ENCODE measurements around the gene VANGL1.

Gene VANGL1

DNA sequence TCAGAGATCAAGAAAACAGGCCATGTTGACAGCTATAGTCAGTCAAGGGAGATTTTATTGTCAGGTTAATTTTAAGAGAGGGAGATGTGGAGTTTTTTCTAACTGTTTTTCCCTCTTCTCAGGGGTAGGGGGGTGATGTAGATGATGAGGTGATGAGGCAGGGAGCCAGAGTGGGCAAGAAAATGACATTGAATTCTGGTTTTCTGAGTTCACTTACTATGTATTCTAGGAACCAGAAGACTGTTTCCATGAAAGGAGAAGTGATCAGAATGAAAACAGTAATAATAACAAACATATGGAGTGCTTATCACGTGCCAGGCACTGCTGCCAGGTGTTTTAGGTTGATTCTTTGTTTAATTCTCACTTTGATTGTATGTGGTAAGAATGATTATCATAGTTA, 86.6 kb downstream of the VANGL1 start:
- TF ChIP-seq, protein P1, sequence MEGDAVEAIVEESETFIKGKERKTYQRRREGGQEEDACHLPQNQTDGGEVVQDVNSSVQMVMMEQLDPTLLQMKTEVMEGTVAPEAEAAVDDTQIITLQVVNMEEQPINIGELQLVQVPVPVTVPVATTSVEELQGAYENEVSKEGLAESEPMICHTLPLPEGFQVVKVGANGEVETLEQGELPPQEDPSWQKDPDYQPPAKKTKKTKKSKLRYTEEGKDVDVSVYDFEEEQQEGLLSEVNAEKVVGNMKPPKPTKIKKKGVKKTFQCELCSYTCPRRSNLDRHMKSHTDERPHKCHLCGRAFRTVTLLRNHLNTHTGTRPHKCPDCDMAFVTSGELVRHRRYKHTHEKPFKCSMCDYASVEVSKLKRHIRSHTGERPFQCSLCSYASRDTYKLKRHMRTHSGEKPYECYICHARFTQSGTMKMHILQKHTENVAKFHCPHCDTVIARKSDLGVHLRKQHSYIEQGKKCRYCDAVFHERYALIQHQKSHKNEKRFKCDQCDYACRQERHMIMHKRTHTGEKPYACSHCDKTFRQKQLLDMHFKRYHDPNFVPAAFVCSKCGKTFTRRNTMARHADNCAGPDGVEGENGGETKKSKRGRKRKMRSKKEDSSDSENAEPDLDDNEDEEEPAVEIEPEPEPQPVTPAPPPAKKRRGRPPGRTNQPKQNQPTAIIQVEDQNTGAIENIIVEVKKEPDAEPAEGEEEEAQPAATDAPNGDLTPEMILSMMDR (conservative IDR thresholded peaks at IDR 0.05; ENCODE audit: low read depth, low read length), result no peak
- Histone ChIP-seq H3K27ac (no peak overlapping the region), H3K4me1 (ENCODE audit: low read depth, poor library complexity, severe bottlenecking) (no peaks in the 10 kb centered on the region), H3K9ac (no peak overlapping the region), H4K20me1 (ENCODE audit: insufficient read depth) (no peaks in the 10 kb centered on the region), H3K4me2 (no peak overlapping the region), H2AFZ (ENCODE audit: low read depth) (no peak overlapping the region), H3K79me2 (ENCODE audit: insufficient read depth, low read depth) (no peaks in the 10 kb centered on the region), H3K36me3 (ENCODE audit: insufficient read depth) (no peaks in the 10 kb centered on the region), H3K27me3 (ENCODE audit: insufficient read depth, low read depth) (no peaks in the 10 kb centered on the region), H3K4me3 (IDR thresholded peaks at IDR 0.05; ENCODE audit: insufficient read depth, low read depth, low read length) (no peak overlapping the region)

DNA sequence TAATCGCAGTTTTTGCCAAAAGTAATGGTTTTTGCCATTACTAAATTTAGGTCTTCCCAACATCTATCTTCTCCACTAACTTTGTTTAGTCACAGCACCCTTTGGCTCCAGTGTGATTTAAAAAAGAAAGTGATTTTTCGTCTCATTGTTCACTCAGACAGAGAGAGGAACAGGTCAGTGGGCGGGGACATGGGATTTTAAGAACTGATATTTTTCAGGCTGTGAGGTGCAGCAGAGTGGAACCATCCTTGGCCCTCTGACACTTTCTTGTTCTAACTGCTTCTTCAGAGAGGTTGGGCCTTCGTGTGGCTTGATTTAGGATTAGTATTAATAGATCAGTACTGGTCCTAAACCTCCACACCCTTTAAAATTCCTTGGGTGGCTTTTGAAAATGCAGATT, 88.0 kb downstream of the VANGL1 start:
- H3K79me2 ChIP-seq (ENCODE audit: insufficient read depth, low read depth), result no peaks in the 10 kb centered on the region
- H4K20me1 ChIP-seq (ENCODE audit: insufficient read depth), result no peaks in the 10 kb centered on the region
- no peak overlapping the region for H3K4me2 ChIP-seq
- H3K36me3 ChIP-seq (ENCODE audit: insufficient read depth), result no peaks in the 10 kb centered on the region
- no peak overlapping the region for H3K4me3 ChIP-seq (IDR thresholded peaks at IDR 0.05; ENCODE audit: insufficient read depth, low read depth, low read length)
- no peak overlapping the region for H3K27ac ChIP-seq
- H2AFZ ChIP-seq (ENCODE audit: low read depth), result no peak overlapping the region
- no peaks in the 10 kb centered on the region for H3K4me1 ChIP-seq (ENCODE audit: low read depth, poor library complexity, severe bottlenecking)
- H3K27me3 ChIP-seq (ENCODE audit: insufficient read depth, low read depth), result no peaks in the 10 kb centered on the region
- H3K9ac ChIP-seq, result no peak overlapping the region
- TF ChIP-seq, protein P1 (conservative IDR thresholded peaks at IDR 0.05; ENCODE audit: low read depth, low read length), result no peak

DNA sequence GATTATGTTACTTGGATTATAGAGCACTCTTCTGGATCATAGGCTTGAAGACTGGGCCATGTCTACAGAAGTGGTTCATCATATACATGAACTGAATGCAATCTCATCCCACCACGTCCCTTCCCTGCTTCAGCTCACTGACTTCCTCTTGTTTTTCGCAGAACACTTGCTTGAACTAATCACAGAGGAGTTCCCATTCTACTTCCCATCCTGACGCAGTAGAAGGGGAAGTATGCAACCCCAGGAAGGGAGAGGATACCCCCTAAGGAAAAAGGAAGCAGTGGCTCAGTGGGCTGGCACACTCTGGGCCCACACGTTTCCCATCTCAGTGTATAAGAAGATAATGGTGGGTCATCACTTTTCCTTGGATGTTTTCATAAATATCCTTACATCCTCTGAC, 90.5 kb downstream of the VANGL1 start:
- Histone ChIP-seq H3K27ac (no peak overlapping the region), H3K4me1 (ENCODE audit: low read depth, poor library complexity, severe bottlenecking) (no peaks in the 10 kb centered on the region), H3K4me2 (no peak overlapping the region), H3K27me3 (ENCODE audit: insufficient read depth, low read depth) (no peaks in the 10 kb centered on the region), H3K9ac (no peak overlapping the region), H3K36me3 (ENCODE audit: insufficient read depth) (no peaks in the 10 kb centered on the region), H2AFZ (ENCODE audit: low read depth) (no peak overlapping the region), H3K4me3 (IDR thresholded peaks at IDR 0.05; ENCODE audit: insufficient read depth, low read depth, low read length) (no peak overlapping the region), H3K79me2 (ENCODE audit: insufficient read depth, low read depth) (no peaks in the 10 kb centered on the region), H4K20me1 (ENCODE audit: insufficient read depth) (no peaks in the 10 kb centered on the region)
- TF ChIP-seq, protein P1 (conservative IDR thresholded peaks at IDR 0.05; ENCODE audit: low read depth, low read length), result no peak

DNA sequence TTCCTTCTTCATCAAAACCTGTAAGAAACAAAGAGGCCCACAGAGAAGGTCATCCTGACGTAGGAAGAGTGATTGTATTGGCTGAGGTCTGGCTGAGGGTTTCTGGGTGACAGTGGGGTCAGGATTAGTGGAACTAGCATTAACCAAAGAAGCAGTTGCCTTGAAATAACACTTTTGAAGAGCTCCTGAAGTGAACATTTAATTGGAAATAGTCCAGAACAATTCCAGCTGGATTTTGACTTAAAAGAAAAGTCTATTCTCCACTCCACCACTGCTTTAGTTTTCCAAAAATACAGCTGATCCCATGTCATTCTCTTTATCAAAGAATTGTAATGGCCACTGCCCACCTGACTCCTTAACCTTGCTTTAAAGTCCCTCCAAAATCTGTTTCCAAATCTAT, 99.0 kb downstream of the VANGL1 start:
- Histone ChIP-seq H3K9ac (no peak overlapping the region), H3K27ac (no peak overlapping the region), H3K36me3 (ENCODE audit: insufficient read depth) (no peaks in the 10 kb centered on the region), H3K4me3 (IDR thresholded peaks at IDR 0.05; ENCODE audit: insufficient read depth, low read depth, low read length) (no peak overlapping the region), H3K4me1 (ENCODE audit: low read depth, poor library complexity, severe bottlenecking) (no peaks in the 10 kb centered on the region), H4K20me1 (ENCODE audit: insufficient read depth) (no peaks in the 10 kb centered on the region), H2AFZ (ENCODE audit: low read depth) (no peak overlapping the region), H3K79me2 (ENCODE audit: insufficient read depth, low read depth) (no peaks in the 10 kb centered on the region), H3K4me2 (no peak overlapping the region), H3K27me3 (ENCODE audit: insufficient read depth, low read depth) (no peaks in the 10 kb centered on the region)
- TF ChIP-seq, protein P1 (conservative IDR thresholded peaks at IDR 0.05; ENCODE audit: low read depth, low read length), result no peak
